Chondrocyte (in vitro differentiated cells): ENCODE measurements around the gene ANKMY2. TPM values are rescaled to one million over a fixed set of nuclear protein-coding genes. Genes with fewer than 3 reads are reported as not detected.
A peak's percentile ranks its signal among the peaks of the same experiment; 100 is the strongest.

Experiments used
- DNase-seq: peaks from one replicate; pipeline ENCODE4 v3.0.0; 2021; ENCODE audit warnings: mixed read lengths, low spot score
- H3K27ac Mint-ChIP-seq: one replicate; pipeline ENCODE4 v1.8.0; 2021; ENCODE audit warnings: mild to moderate bottlenecking, moderate library complexity, mixed read lengths; ENCODE audit not compliant: unreplicated experiment
- H3K27me3 Mint-ChIP-seq: 2 replicates; pipeline ENCODE4 v1.8.0; 2021; ENCODE audit warnings: low read depth, mixed read lengths
- H3K36me3 Mint-ChIP-seq: 2 replicates; pipeline ENCODE4 v1.8.0; 2021; ENCODE audit warnings: low read depth, mixed read lengths
- H3K4me1 Mint-ChIP-seq: 2 replicates; pipeline ENCODE4 v1.8.0; 2021; ENCODE audit warnings: low read depth, mild to moderate bottlenecking, mixed read lengths
- H3K4me3 Mint-ChIP-seq: one replicate; pipeline ENCODE4 v1.8.0; 2021; ENCODE audit warnings: mild to moderate bottlenecking, moderate library complexity, mixed read lengths; ENCODE audit not compliant: unreplicated experiment
- H3K9me3 Mint-ChIP-seq: 2 replicates; pipeline ENCODE4 v1.8.0; 2021; ENCODE audit warnings: low read depth, mixed read lengths
- total RNA-seq: library from RNA; stranded (reverse); gene quantifications from 3 replicates; pipeline ENCODE4 v1.2.1, GENCODE V29; 2021
- TF ChIP-seq, protein P1 (sequence below): fragments of 200-600 bp; sonication (generic); IDR thresholded peaks from 2 replicates; pipeline ENCODE4 v1.5.0; 2021; ENCODE audit warnings: antibody characterized with exemption, mild to moderate bottlenecking, moderate library complexity

Gene ANKMY2
- total RNA-seq, 1 donor from 2014 or later, result 23.3 TPM

DNA sequence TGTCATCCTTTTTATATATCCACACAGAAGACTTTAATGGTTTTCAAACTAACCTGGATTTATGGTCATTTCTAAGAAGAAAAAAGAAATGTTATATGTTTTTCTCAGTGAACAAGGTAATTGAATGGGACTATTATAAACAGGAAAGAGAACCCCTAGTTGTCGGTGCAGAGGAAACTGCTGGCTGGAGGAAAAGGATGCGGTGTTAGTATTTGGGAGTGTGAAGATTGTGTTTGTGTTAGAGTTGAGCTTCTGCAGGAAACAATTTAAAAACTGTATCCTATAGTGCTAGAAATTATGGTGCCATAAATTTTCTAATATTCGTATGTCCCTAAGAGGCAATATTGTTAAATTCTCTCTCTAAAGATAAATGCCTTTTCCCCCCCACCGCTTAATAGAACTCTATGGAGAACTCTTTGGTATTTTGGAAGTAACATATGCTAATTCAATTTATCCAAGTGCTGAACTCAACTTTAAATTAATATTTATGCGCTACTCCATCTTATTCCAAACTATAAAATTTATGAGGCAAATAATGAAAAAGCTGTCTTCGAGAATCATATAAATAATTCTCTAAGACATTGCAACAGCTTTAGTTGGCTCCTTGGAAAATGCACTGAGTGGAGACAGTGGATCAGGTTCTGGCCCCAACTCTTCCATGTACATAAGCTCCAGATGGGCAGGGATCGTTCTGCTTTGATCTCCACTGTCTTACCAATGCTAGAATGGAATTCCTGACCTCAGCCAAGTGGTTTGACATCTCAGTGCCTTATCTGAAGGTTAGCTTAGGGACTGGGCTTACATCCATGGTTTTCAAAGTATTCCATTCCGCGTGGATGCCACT lies 6.1 kb upstream of the ANKMY2 start:
- H3K27ac Mint-ChIP-seq, result no peak overlapping the region
- H3K4me3 Mint-ChIP-seq, result no peak overlapping the region
- H3K27me3 Mint-ChIP-seq, result no peaks in the 10 kb centered on the region
- no peaks in the 10 kb centered on the region for H3K36me3 Mint-ChIP-seq
- DNase-seq, result no peak
- TF ChIP-seq, protein P1, sequence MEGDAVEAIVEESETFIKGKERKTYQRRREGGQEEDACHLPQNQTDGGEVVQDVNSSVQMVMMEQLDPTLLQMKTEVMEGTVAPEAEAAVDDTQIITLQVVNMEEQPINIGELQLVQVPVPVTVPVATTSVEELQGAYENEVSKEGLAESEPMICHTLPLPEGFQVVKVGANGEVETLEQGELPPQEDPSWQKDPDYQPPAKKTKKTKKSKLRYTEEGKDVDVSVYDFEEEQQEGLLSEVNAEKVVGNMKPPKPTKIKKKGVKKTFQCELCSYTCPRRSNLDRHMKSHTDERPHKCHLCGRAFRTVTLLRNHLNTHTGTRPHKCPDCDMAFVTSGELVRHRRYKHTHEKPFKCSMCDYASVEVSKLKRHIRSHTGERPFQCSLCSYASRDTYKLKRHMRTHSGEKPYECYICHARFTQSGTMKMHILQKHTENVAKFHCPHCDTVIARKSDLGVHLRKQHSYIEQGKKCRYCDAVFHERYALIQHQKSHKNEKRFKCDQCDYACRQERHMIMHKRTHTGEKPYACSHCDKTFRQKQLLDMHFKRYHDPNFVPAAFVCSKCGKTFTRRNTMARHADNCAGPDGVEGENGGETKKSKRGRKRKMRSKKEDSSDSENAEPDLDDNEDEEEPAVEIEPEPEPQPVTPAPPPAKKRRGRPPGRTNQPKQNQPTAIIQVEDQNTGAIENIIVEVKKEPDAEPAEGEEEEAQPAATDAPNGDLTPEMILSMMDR, result no peak
- H3K9me3 Mint-ChIP-seq, result no peaks in the 10 kb centered on the region
- H3K4me1 Mint-ChIP-seq, result peaks cover 54% of the 10 kb centered on the region

DNA sequence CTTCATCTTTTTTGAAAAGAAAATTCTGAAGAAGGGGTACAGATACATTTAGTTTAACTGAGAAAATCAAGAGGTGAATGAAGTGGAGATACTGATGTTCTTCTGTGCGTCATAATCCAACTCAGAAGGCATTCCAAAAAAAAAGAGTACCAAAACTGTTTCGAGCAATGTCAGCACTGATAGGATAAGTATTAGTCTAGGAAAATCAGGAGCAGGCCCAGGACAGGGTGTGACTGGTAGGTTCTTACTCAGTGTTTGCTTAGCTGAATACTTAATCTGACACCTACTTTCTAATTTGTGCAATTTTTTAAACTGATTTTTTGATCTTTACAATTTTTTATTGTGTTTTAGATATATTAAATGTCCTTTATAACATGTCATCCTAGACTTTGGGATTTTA lies 4.7 kb upstream of the ANKMY2 start:
- Mint-ChIP-seq H3K4me1 (peaks cover 51% of the 10 kb centered on the region), H3K36me3 (no peaks in the 10 kb centered on the region), H3K27ac (peak overlapping the region; percentile 60), H3K9me3 (no peaks in the 10 kb centered on the region), H3K27me3 (no peaks in the 10 kb centered on the region), H3K4me3 (no peak overlapping the region)
- TF ChIP-seq, protein P1, result no peak
- no peak for DNase-seq

DNA sequence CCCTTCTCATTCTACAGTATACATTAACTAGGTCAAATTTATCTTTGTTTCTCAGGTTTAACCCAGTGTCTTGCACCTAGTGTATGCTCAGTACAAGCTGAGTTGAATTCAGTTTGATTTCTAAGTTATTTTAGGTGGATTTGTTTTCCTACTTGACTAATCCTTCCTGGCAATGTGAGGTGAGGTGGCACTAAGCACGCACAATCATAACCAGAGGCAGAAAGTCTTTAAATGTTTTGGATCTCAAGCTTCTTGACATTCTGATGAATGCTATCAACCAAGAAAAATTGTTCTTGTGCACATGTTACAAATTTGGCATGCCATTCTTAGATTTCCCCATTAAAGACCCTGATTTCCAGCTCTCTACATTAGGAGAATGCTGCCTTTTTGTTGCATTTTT lies 3.6 kb upstream of the ANKMY2 start:
- H3K9me3 Mint-ChIP-seq, result no peaks in the 10 kb centered on the region
- peak overlapping the region; percentile 83 for H3K27ac Mint-ChIP-seq
- H3K4me3 Mint-ChIP-seq, result no peak overlapping the region
- TF ChIP-seq, protein P1, result no peak
- H3K4me1 Mint-ChIP-seq, result peaks cover 55% of the 10 kb centered on the region
- no peak for DNase-seq
- H3K36me3 Mint-ChIP-seq, result no peaks in the 10 kb centered on the region
- H3K27me3 Mint-ChIP-seq, result no peaks in the 10 kb centered on the region

DNA sequence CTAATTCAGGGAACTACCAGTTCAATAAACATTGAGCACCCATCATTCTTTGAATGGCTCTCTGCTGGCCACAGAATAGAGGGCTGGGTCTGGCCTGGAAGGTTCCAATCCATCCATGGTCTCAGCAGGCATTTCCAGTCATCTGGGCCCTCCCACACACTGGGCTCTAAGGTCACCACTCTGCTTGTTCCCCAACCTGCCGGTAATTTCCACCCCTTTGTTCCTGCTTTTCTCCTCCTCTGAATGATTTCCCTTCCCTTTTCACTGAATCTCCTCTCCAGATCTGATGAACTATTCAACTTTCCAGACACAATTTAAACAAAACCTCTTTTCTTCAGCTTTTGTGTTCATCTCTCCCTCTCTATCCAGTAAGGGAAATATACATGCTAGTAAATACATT lies 3.0 kb upstream of the ANKMY2 start:
- Mint-ChIP-seq H3K27ac (peak overlapping the region; percentile 19), H3K9me3 (no peaks in the 10 kb centered on the region), H3K4me1 (peaks cover 60% of the 10 kb centered on the region), H3K4me3 (no peak overlapping the region), H3K27me3 (no peaks in the 10 kb centered on the region), H3K36me3 (no peaks in the 10 kb centered on the region)
- no peak for DNase-seq
- TF ChIP-seq, protein P1, result no peak

DNA sequence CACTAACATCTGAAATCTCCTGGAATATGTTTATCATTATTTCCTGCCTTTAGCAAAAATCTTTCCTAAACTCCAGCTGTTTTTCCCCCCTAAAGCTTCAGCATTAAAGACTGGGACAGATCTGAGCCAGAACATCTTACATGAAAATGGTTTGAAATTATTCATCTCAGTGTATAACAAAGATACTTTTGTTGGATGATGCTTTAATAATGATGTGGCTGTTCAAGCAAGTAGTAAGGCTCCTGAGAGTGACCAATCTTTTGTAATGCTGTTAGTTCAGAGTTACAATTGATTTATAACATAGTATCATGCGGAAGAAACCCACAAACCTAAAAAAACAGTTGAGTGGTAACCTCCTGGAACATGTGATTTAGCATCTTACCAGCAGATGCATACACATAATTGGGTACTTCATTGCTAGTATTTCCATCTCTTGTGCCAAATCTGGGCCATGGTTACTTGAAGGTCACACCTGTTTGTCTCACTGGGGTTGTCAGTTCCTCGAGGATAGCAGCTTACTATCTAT lies 1.9 kb upstream of the ANKMY2 start:
- DNase-seq, result no peak
- Mint-ChIP-seq H3K27ac (peak overlapping the region; percentile 88), H3K4me3 (peak overlapping the region; percentile 99), H3K9me3 (no peaks in the 10 kb centered on the region), H3K36me3 (no peaks in the 10 kb centered on the region), H3K27me3 (no peaks in the 10 kb centered on the region), H3K4me1 (peaks cover 65% of the 10 kb centered on the region)
- TF ChIP-seq, protein P1, result no peak
